ENCODE measurements around the gene LRP8.
"Not testable (repeated sequence)": the region's sequence is repeated elsewhere in the genome, so short reads cannot be mapped to it uniquely, and the experiment has no call there.

Gene LRP8

GRCh38 chr1:53303726-53304515 is 23.9 kb downstream of the LRP8 start:
- no peak for DNase-seq

GRCh38 chr1:53303243-53303642 is 24.6 kb downstream of the LRP8 start:
- DNase-seq = no peak

GRCh38 chr1:53299233-53299632 is 28.6 kb downstream of the LRP8 start:
- DNase-seq = no peak

- no peak for DNase-seq
Observed at GRCh38 chr1:53298045-53298637, 29.7 kb downstream of the LRP8 start.

- no peak for DNase-seq
Observed at GRCh38 chr1:53297195-53297594, 30.7 kb downstream of the LRP8 start.

GRCh38 chr1:53296117-53296749 is 31.6 kb downstream of the LRP8 start:
- no peak for DNase-seq

- no peak for DNase-seq
Observed at GRCh38 chr1:53295726-53296116, 32.1 kb downstream of the LRP8 start.

GRCh38 chr1:53295295-53295694 is 32.6 kb downstream of the LRP8 start:
- DNase-seq = no peak

- DNase-seq = peak; percentile 56 to 74
Observed at GRCh38 chr1:53294567-53294966, 33.3 kb downstream of the LRP8 start.

GRCh38 chr1:53294061-53294460 is 33.8 kb downstream of the LRP8 start:
- no peak for DNase-seq

- no peak for DNase-seq
Observed at GRCh38 chr1:53293123-53293522, 34.7 kb downstream of the LRP8 start.

GRCh38 chr1:53292690-53293089 is 35.2 kb downstream of the LRP8 start:
- no peak for DNase-seq

- no peak for DNase-seq
Observed at GRCh38 chr1:53291574-53291973, 36.3 kb downstream of the LRP8 start.

GRCh38 chr1:53288790-53289429 is 39.0 kb downstream of the LRP8 start:
- DNase-seq = no peak

GRCh38 chr1:53288002-53288789 is 39.7 kb downstream of the LRP8 start:
- no peak for DNase-seq

- no peak for DNase-seq
Observed at GRCh38 chr1:53286955-53287354, 40.9 kb downstream of the LRP8 start.

- DNase-seq = no peak
Observed at GRCh38 chr1:53285969-53286760, 41.7 kb downstream of the LRP8 start.

- no peak for DNase-seq
Observed at GRCh38 chr1:53285546-53285945, 42.3 kb downstream of the LRP8 start.

GRCh38 chr1:53284224-53285020 is 43.4 kb downstream of the LRP8 start:
- DNase-seq = no peak

GRCh38 chr1:53283156-53283555 is 44.7 kb downstream of the LRP8 start:
- not testable (repeated sequence) for DNase-seq

- DNase-seq = no peak
Observed at GRCh38 chr1:53281133-53281532, 46.7 kb downstream of the LRP8 start.
